GM18868 (cell line): ENCODE results near the gene LSM7.
"Not testable (repeated sequence)": the region's sequence is repeated elsewhere in the genome, so short reads cannot be mapped to it uniquely, and the experiment has no call there.

Source experiments
- ATAC-seq: cut with Tn5 transposase; IDR thresholded peaks from one replicate; pipeline ENCODE4 v1.9.1; 2021; ENCODE audit warnings: mild to moderate bottlenecking, moderate library complexity; ENCODE audit not compliant: unreplicated experiment

Gene LSM7

GRCh38 chr19:2281265-2282061, 46.9 kb downstream of the LSM7 start:
- ATAC-seq, result not testable (repeated sequence)

GRCh38 chr19:2280633-2281264, 47.6 kb downstream of the LSM7 start:
- ATAC-seq, result no peak

- no peak for ATAC-seq
Observed at GRCh38 chr19:2278459-2279158, 49.8 kb downstream of the LSM7 start.

GRCh38 chr19:2277138-2277537, 51.2 kb downstream of the LSM7 start:
- no peak for ATAC-seq

GRCh38 chr19:2276429-2276986, 51.9 kb downstream of the LSM7 start:
- no peak for ATAC-seq

DNA sequence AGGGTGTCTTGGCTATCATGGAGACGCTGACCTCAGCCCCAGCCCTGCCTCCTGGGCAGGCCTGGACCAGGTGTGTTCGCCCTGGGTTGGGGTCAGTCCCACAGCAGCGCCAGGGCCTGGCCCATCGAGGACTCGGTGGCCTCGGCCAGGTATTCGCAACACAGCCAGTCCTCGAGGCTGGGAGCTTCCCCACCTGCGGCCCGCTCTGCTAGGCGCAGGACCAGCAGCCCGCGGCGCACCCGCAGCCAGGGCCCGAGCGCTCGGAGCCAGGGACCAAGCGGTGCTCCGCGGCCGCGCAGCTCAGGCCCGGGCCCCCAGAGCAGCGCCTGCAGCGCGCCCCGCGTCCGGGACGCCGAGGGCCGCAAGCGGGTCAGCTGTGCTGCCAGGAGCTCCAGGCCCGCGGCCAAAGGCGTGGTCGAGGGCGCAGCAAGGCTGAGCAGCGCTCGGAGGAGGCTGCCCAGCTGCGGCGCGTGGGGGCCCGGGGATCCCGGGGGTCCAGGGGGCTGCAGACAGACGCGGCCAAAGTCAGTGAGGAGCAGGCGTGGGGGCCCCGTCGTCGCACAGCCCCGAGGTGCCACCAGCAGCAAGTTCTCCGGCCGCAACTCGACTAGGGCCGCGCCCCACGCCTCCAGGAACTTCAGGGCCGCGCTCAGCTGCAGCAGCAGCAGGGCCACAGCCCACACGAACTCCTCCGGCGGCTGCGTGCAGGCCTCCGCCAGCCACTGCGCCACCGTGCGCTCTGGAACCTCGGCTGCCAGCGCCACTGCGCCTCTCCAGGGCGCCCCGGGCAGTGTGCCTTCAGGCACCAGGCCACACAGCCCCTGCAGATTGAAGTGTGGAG, 52.6 kb downstream of the LSM7 start:
- ATAC-seq, result no peak

DNA sequence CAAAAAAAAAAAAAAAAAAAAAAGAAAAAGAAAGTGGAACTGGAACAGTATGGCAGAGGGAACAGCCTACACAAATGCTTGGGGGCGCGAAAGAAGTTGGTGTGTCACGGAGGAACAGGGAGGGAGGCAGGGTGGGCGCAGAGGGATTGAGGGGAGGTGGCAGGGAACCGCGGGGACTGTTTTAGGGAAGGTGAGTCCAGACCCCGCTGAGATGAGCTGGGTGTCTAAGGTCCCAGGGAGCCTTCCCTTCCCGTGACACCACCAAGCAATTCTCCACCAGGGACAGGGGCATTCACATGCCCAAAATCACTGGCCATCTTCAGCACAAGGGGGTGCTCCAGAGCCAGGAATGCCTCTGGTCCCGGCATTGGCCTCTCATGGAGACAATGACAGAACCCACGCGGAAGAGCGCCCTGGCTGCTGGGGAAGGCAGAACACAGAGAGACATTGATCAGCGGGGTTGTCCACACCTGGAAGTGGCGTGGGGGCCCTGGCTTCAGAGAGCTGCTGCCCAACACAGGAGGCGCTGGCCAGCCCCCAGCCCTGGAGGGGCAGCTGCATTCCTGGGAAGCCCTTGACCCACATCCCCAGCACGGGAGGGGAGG, 53.4 kb downstream of the LSM7 start:
- ATAC-seq, result no peak

GRCh38 chr19:2274185-2274711, 54.1 kb downstream of the LSM7 start:
- no peak for ATAC-seq

DNA sequence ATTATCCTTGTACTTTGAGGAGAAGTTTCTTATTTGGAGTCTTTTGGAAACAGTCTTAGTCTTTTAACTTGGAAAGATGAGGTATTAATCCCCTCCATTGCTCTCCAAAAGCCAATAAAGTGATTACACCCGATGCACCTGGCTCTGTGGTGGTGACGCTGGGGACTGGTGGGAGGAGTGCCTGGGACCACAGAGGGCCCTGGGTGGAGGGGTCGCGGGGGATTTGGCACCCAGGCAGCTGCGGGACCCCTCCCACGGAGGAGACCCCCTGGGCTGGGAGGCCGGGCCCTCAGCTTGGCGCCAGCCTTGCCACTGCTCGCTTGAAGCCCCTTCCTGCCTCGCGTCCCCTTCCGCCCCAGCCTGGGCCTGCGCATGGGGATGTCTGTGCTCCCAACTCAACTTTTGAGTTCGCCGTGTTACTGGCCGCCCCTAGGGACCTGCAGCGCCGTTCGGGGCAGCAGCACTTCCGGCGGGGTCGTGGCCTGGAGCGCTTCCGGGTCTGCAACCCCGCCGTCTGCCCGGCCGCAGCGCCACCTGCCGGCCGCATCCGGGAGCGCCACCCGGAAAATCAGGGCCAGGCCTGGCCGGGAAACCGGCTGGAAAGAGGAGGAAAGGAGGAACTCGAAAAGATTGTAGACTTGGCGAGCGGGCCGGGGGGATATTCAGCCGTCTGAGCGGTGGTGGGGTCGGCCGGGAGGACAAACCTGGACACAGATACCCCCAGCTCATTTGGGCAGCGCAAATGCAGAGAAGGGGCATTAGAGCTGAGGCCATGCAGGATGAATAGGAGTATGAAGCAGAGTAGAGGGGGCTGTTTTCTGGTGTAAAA, 54.8 kb downstream of the LSM7 start:
- no peak for ATAC-seq
